NCI-H748 (cell line): ENCODE results near the gene ZMAT3.

Experiments
- DNase-seq: peaks from one replicate; lab custom pipeline; 2025; ENCODE audit not compliant: unreplicated experiment; lab: John Stamatoyannopoulos, UW

ZMAT3 gene

DNA sequence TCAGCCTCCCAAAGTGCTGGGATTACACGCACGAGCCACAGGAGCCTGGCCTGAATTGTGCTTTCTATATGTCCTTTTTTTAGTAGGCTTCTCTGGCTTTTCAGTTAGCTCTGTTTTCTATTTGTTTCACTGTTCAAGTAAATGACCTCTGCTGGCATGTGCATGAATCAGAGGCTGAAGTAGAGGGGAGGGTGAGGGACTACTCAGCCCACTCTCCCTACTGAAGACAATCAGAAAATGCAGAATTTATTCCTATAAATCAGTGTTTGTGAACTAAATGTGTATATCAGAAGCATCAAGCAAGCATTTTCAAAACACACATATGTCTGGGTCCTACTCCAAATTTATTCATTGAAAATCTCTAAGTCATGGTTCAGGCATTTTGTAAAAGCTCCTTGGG, 45.0 kb downstream of the ZMAT3 start:
- DNase-seq: no peak

- DNase-seq: no peak
These were observed 50.3 kb downstream of the ZMAT3 start for GRCh38 chr3:179021119-179021903.

DNA sequence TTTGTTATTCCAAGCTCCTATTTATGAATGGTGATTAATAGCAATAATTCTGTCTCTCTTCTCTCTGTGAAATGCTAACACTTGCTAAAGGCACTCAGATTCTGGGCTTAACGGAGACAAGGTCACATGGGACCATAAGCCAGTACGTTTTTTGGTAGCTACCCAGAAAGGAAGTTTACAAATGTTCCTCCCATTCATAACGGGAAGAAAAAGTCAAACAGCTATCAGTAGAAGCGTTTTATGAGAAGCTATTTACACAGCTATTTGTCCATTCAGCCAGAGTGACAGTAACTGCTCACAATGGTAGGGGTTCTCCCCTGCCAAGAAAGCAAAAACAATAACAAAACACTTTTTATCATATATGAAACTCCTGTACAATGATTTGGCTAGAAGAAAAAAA, 51.5 kb downstream of the ZMAT3 start:
- DNase-seq: peak; percentile 23

DNA sequence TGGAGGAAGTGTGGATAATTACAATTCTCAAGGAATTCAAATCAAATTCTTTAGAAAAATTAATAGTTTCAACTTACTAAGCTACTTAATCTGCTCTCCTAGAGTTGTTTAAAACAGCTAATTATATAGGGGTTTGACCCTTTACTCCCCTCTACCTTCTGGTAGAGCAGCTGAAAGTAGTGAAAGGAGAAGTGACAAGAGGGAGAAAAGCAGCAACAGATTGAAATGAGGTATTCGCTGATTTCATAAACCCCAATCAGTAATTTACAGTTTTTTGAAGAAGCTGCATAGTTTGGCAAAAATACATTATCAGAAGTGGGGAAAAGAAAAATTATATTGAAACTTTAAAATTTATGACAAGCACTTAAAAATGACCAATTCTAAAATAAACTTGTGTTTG, 52.8 kb downstream of the ZMAT3 start:
- DNase-seq: no peak

GRCh38 chr3:179016979-179017670, 54.5 kb downstream of the ZMAT3 start:
- no peak for DNase-seq

DNA sequence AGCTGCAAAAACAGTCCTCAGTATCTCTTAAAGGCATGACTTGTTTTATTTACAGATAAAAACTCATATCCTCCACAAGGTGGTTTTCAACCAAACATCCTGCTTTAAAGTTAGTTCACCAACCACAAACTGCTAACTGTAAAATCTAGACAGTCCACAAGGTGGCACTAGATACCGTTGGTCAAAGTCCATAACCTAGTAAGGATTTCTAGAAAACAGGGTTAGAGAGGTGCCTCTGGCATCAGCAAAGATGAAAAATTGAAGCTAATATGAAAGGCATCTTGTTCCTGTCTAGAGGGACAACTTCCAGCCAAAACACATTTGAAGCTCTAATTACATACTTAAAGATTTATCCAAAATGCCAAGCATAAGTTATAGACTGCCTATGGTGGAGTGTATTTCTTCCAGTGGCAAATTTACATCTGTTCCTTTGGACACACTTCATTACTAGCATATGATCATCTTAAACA, 56.0 kb downstream of the ZMAT3 start:
- DNase-seq: peak; percentile 66

DNA sequence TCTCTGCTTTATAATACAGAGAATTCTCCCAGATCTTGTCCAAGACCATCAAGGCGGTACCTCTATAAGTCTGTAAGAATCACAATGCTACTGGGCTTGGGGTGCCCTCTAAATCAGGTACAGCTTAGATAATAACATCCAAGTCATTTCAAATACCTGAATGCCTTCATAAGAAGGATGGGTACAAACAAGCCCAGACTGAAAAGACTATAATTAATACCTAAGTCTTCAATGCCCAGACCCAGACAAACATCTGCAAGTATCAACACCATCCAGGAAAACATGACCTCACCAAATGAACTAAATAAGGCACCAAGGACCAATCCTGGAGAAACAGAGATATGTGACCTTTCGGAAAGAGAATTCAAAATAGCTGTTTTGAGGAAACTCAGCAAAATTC, 65.9 kb downstream of the ZMAT3 start:
- no peak for DNase-seq

- DNase-seq: no peak
These were observed 66.4 kb downstream of the ZMAT3 start for GRCh38 chr3:179005213-179005612.

DNA sequence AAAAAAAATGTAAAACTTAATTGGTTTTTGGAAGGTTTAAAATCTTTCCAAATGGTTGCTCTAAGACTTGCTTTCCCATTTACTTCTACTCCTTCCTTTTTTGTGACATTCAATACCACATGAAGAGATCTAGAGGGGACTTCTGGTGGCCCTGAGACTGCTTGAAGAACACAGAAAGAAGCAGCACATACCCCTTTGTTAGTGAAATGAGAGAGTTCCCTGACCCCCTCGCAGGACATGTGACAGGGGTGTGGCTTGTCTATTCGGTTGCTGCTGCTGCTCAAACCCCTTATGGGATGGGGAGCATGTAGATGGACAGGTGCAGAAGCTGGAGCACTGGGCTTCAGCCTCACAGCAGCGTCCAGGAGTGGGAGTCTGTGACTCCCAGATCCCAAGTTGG, 71.0 kb downstream of the ZMAT3 start:
- no peak for DNase-seq

GRCh38 chr3:179000144-179000543, 71.5 kb downstream of the ZMAT3 start:
- DNase-seq: no peak

DNA sequence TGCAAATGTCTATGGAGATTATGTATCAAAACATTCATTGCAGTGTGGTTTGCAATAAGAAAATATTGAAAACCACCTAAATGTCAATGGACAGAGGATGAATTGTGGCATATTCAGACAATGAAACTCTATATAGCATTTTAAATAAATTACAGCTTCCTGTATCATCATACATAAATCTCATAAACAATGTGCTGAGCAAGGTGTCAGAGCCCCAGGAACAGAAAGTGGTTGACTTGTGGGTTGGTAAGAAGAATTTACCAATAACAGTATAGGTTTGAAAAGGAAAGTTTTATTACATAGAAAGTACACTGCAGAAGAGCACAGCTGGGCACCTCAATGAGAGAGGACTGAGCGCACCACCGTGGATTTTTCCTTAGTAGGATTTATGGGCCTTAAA, 75.2 kb downstream of the ZMAT3 start:
- DNase-seq: no peak

DNA sequence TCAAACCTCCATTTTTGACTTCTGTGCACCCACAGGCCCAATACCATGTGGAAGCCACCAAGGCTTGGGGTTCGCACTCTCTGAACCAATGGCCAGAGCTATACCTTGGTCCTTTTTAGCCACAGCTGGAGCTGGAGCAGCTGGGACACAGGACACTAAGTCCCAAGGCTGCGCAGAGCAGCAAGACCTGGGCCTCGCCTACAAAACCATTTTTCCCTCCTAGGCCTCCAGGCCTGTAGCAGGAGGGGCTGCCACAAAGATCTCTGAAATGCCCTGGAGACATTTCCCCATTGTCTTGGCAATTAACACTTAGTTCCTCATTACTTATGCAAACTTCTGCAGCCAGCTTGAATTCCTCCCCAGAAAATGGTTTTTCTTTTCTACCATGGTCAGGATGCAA, 81.3 kb downstream of the ZMAT3 start:
- no peak for DNase-seq

DNA sequence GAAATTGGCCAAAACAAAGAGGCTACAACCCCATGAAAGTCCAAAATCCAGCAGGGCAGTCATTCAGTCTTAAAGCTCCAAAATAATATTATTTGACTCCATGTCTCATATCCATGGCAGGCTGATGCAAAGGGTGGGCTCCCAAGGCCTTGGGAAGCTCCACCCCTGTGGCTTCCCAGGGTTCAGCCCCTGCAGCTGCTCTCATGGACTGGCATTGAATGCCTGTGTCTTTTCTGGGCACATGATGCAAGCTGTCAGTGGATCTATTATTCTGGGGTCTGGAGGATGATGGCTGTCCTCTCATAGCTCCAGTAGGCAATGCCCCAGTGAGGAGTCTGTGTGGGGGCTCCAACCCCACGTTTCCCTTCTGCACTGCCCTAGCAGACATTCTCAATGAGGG, 81.8 kb downstream of the ZMAT3 start:
- no peak for DNase-seq

DNA sequence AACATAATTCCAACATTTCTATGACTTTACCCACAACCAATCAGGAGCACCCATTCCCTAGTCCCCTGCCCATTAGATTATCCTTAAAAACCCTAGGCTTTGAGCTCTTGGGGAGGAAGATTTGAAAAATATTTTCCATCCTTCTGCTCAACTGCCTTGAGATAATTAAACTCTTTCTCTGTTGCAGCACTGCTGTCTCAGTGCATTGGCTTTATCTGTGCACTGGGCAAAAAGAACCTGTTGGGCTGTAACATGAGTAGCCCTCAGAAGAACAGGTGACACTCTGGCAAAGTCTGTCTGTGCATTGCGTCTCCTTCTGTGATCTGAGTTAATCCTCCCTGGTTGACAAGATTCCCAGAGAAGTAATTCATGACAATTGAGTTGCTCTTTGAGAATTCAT, 83.9 kb downstream of the ZMAT3 start:
- no peak for DNase-seq

DNA sequence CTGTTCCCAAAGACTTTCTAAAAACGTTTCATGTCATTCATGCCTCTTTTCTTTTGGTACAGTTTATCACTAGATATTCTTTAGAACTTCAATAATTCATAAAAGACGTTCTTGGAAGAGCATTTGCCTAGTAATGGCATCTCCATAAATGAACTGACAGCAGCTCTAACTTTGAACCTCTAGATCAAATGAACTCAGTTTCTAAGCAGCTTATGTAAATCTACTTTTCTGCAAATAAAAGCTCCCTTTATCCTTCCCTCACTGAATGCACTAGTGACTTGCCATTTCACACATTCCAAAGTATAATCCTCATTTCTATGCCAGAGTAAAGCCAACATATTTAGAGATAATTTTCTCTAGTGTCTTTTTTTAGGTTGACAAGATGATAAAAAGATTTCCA, 85.2 kb downstream of the ZMAT3 start:
- DNase-seq: no peak

GRCh38 chr3:178982137-178982536, 89.5 kb downstream of the ZMAT3 start:
- DNase-seq: no peak

GRCh38 chr3:178975320-178975719, 96.3 kb downstream of the ZMAT3 start:
- DNase-seq: no peak

GRCh38 chr3:178971614-178972013, 100.0 kb downstream of the ZMAT3 start:
- DNase-seq: no peak

DNA sequence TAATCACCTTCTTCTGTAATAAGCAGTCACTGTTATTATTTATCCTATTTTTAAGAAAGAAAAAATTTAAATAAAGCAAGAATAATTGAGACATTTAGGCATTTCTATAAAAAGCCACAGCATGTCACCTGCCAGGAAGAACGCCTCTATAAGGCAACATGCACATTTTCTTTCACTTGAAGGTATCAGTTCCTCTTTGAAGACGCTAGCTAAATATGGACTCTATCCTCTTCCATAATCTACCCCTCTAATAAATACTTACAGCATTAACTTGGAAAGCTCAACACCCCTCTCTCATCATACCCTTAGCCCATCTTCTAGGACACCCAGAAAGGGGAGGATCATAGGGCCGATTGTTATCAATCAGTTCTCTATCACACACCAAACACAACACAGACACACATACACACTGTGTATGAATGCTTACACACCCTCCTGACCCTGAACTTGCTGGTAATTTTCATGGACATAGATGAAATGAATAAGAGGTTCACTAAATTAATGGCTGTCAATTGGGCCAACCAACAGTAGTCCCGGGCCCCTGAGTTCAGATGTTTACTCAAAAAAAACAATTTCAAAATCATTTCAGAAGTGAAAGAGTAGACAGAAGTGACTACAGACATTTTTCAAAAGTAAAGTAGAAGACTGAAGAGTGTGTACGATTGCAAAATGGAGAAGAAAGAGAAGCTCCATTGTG, 102.5 kb downstream of the ZMAT3 start:
- no peak for DNase-seq
